HepG2 (cell line): ENCODE data around the gene ARMH4. TPM values are rescaled to one million over a fixed set of nuclear protein-coding genes. Genes with fewer than 3 reads are reported as not detected.
A peak's percentile ranks its signal among the peaks of the same experiment; 100 is the strongest.

Experiments used
- FOXC1 ChIP-seq: sonication (generic); formaldehyde crosslinking; IDR thresholded peaks from 2 replicates; pipeline ENCODE4 v1.8.0; 2022; ENCODE audit warnings: mild to moderate bottlenecking, missing genetic modification reagents, borderline replicate concordance
- LCORL ChIP-seq, 2 experiments: fragments of 450-650 bp in 1 of 2; sonication (generic) in 1 of 2; formaldehyde crosslinking in 1 of 2; IDR thresholded peaks; 2 replicates each; pipeline versions ENCODE4 v1.5.0 to v1.6.1; 2017 to 2020; ENCODE audit warnings: antibody characterized with exemption in 1 of 2, missing genetic modification reagents in 1 of 2
- MIER3 ChIP-seq: IDR thresholded peaks from 2 replicates; pipeline ENCODE4 v1.6.1; 2016; ENCODE audit warnings: missing compliant biosample characterization, borderline replicate concordance
- NCOA5 ChIP-seq: sonication (generic); formaldehyde crosslinking; IDR thresholded peaks from 2 replicates; pipeline ENCODE4 v1.4.0; 2020; ENCODE audit warnings: missing genetic modification reagents
- SALL1 ChIP-seq: sonication (generic); formaldehyde crosslinking; IDR thresholded peaks from 2 replicates; pipeline ENCODE4 v1.8.0; 2022; ENCODE audit warnings: mild to moderate bottlenecking, missing genetic modification reagents
- SIX1 ChIP-seq: sonication (generic); formaldehyde crosslinking; IDR thresholded peaks from 2 replicates; pipeline ENCODE4 v1.4.0; 2020; ENCODE audit warnings: missing genetic modification reagents, borderline replicate concordance
- ZFP41 ChIP-seq: sonication (generic); formaldehyde crosslinking; IDR thresholded peaks from 2 replicates; pipeline ENCODE4 v1.4.0; 2020; ENCODE audit warnings: mild to moderate bottlenecking, missing genetic modification reagents, borderline replicate concordance
- ZNF605 ChIP-seq: sonication (generic); formaldehyde crosslinking; IDR thresholded peaks from 2 replicates; pipeline ENCODE4 v1.8.0; 2022; ENCODE audit warnings: mild to moderate bottlenecking, missing genetic modification reagents
- ZNF720 ChIP-seq: sonication (generic); formaldehyde crosslinking; IDR thresholded peaks from 2 replicates; pipeline ENCODE4 v1.4.0; 2020; ENCODE audit warnings: missing genetic modification reagents
- ZNF883 ChIP-seq: sonication (generic); formaldehyde crosslinking; IDR thresholded peaks from 2 replicates; pipeline ENCODE4 v1.5.1; 2020; ENCODE audit warnings: mild to moderate bottlenecking, missing genetic modification reagents; ENCODE audit errors: not compliant biosample characterization
- ZNF891 ChIP-seq: sonication (generic); formaldehyde crosslinking; IDR thresholded peaks from 2 replicates; pipeline ENCODE4 v1.5.0; 2020; ENCODE audit warnings: mild to moderate bottlenecking, missing genetic modification reagents
- polyA plus RNA-seq, 8 experiments: library from polyadenylated mRNA; depleted of rRNA in 3 of 8; stranded (reverse) in 7 of 8; unstranded in 1 of 8; fragments of >200 nt; fragmentation: Illumina TruSeq in 4 of 8; extraction: Trizol in 4 of 8; gene quantifications; 2 replicates each; pipeline versions ENCODE4 v1.2.1 to v1.2.3, GENCODE V29; 2011 to 2016; ENCODE audit warnings: low read depth in 4 of 8, missing spikeins in 1 of 8, mixed read lengths in 1 of 8; ENCODE audit not compliant: insufficient read depth in 1 of 8
- total RNA-seq, 5 experiments: library from RNA; depleted of rRNA; stranded (reverse); fragments of >200 nt; fragmentation: Illumina TruSeq; extraction: Trizol; gene quantifications; 2 replicates each; pipeline ENCODE4 v1.2.3, GENCODE V29; 2016; ENCODE audit warnings: low read depth in 1 of 5
- TF ChIP-seq, protein P1 (sequence below): sonication (generic); formaldehyde crosslinking; IDR thresholded peaks from 2 replicates; pipeline ENCODE4 v1.5.0; 2020; ENCODE audit warnings: mild to moderate bottlenecking, missing genetic modification reagents, borderline replicate concordance
- TF ChIP-seq, protein P2 (sequence below): sonication (generic); formaldehyde crosslinking; IDR thresholded peaks from 2 replicates; pipeline ENCODE4 v1.4.0; 2020; ENCODE audit warnings: missing genetic modification reagents, borderline replicate concordance
- TF ChIP-seq, protein P3 (sequence below): sonication (generic); formaldehyde crosslinking; conservative IDR thresholded peaks from 2 replicates; pipeline ENCODE4 v1.8.1; 2023; ENCODE audit warnings: missing genetic modification reagents
- TF ChIP-seq, protein P4 (sequence below): sonication (generic); formaldehyde crosslinking; IDR thresholded peaks from 2 replicates; pipeline ENCODE4 v1.4.0; 2020; ENCODE audit warnings: missing genetic modification reagents, borderline replicate concordance
- TF ChIP-seq, protein P5 (sequence below): sonication (generic); formaldehyde crosslinking; IDR thresholded peaks from 2 replicates; pipeline ENCODE4 v1.8.1; 2023; ENCODE audit warnings: mild to moderate bottlenecking, missing genetic modification reagents
- TF ChIP-seq, protein P6 (sequence below): sonication (generic); formaldehyde crosslinking; IDR thresholded peaks from 2 replicates; pipeline ENCODE4 v1.4.0; 2020; ENCODE audit warnings: missing genetic modification reagents

Gene ARMH4
- total and polyA plus RNA-seq, 2 of the 13 experiments (the other 11 are each of a cell fraction or from before 2014, with no cell fraction given), result 0.02 to 0.18 TPM

DNA sequence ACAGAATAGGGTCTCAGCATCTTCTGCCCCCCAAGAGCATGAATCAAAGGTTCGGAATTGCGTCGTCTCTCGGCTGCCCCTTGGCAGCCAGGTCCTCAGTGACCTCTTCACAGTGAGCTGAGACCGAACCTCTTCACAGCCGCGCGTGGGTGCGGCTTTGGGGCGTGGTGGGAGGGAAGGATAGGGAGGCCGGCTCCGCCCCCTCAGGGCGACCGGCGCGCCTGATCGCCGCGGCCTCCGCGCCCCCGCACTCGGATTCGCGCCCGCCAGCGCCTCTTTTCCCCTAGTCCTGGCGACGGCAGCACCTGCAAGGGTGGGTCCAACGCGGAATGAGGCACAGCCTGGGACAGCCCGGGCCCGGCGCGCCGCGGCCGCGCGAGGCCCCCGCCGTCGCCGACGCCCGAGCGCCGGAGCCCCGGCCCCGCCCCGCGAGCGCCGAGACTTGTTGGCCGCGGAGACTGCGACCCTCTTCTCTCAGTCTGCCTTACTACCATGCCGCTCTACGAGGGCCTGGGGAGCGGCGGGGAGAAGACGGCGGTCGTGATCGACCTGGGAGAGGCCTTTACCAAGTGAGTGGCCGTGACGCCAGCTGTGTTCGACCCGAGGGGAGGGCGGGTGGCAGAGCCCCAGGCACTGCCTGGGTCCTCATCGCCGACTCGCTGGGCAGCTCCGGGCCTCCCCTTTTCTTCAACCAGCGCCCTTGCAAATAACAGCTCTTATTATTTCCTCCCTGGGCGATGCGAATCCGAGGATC, 47.9 kb upstream of the ARMH4 start, which contains the start of gene ACTR10 (continued):
- TF ChIP-seq, protein P1, sequence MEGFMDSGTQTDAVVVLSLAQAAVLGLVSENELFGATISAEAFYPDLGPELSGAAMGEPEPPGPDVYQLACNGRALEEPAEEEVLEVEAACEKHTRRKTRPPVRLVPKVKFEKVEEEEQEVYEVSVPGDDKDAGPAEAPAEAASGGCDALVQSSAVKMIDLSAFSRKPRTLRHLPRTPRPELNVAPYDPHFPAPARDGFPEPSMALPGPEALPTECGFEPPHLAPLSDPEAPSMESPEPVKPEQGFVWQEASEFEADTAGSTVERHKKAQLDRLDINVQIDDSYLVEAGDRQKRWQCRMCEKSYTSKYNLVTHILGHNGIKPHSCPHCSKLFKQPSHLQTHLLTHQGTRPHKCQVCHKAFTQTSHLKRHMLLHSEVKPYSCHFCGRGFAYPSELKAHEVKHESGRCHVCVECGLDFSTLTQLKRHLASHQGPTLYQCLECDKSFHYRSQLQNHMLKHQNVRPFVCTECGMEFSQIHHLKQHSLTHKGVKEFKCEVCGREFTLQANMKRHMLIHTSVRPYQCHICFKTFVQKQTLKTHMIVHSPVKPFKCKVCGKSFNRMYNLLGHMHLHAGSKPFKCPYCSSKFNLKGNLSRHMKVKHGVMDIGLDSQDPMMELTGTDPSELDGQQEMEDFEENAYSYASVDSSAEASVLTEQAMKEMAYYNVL (CRISPR knock-in tag), result no peak
- TF ChIP-seq SALL1, result peak; percentile 78
- TF ChIP-seq ZNF883, result no peak
- TF ChIP-seq, protein P2, sequence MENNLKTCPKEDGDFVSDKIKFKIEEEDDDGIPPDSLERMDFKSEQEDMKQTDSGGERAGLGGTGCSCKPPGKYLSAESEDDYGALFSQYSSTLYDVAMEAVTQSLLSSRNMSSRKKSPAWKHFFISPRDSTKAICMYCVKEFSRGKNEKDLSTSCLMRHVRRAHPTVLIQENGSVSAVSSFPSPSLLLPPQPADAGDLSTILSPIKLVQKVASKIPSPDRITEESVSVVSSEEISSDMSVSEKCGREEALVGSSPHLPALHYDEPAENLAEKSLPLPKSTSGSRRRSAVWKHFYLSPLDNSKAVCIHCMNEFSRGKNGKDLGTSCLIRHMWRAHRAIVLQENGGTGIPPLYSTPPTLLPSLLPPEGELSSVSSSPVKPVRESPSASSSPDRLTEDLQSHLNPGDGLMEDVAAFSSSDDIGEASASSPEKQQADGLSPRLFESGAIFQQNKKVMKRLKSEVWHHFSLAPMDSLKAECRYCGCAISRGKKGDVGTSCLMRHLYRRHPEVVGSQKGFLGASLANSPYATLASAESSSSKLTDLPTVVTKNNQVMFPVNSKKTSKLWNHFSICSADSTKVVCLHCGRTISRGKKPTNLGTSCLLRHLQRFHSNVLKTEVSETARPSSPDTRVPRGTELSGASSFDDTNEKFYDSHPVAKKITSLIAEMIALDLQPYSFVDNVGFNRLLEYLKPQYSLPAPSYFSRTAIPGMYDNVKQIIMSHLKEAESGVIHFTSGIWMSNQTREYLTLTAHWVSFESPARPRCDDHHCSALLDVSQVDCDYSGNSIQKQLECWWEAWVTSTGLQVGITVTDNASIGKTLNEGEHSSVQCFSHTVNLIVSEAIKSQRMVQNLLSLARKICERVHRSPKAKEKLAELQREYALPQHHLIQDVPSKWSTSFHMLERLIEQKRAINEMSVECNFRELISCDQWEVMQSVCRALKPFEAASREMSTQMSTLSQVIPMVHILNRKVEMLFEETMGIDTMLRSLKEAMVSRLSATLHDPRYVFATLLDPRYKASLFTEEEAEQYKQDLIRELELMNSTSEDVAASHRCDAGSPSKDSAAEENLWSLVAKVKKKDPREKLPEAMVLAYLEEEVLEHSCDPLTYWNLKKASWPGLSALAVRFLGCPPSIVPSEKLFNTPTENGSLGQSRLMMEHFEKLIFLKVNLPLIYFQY (CRISPR knock-in tag), result no peak
- no peak for TF ChIP-seq LCORL (IDR thresholded peaks at IDR 0.05)
- TF ChIP-seq LCORL (CRISPR knock-in tag; IDR thresholded peaks at IDR 0.05), result peak; percentile 33; the same call in 1 of the 2 replicates
- TF ChIP-seq, protein P3, sequence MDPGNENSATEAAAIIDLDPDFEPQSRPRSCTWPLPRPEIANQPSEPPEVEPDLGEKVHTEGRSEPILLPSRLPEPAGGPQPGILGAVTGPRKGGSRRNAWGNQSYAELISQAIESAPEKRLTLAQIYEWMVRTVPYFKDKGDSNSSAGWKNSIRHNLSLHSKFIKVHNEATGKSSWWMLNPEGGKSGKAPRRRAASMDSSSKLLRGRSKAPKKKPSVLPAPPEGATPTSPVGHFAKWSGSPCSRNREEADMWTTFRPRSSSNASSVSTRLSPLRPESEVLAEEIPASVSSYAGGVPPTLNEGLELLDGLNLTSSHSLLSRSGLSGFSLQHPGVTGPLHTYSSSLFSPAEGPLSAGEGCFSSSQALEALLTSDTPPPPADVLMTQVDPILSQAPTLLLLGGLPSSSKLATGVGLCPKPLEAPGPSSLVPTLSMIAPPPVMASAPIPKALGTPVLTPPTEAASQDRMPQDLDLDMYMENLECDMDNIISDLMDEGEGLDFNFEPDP (CRISPR knock-in tag), result no peak
- TF ChIP-seq ZNF891 (CRISPR knock-in tag), result no peak
- TF ChIP-seq, protein P4, sequence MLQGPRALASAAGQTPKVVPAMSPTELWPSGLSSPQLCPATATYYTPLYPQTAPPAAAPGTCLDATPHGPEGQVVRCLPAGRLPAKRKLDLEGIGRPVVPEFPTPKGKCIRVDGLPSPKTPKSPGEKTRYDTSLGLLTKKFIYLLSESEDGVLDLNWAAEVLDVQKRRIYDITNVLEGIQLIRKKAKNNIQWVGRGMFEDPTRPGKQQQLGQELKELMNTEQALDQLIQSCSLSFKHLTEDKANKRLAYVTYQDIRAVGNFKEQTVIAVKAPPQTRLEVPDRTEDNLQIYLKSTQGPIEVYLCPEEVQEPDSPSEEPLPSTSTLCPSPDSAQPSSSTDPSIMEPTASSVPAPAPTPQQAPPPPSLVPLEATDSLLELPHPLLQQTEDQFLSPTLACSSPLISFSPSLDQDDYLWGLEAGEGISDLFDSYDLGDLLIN (CRISPR knock-in tag), result no peak
- no peak for TF ChIP-seq ZFP41 (CRISPR knock-in tag)
- TF ChIP-seq, protein P5, sequence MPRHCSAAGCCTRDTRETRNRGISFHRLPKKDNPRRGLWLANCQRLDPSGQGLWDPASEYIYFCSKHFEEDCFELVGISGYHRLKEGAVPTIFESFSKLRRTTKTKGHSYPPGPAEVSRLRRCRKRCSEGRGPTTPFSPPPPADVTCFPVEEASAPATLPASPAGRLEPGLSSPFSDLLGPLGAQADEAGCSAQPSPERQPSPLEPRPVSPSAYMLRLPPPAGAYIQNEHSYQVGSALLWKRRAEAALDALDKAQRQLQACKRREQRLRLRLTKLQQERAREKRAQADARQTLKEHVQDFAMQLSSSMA (CRISPR knock-in tag), result no peak
- peak; percentile 37; the same call in 1 of the 2 replicates for TF ChIP-seq FOXC1 (CRISPR knock-in tag)
- no peak for TF ChIP-seq NCOA5 (CRISPR knock-in tag)
- TF ChIP-seq ZNF720 (CRISPR knock-in tag), result no peak
- no peak for TF ChIP-seq ZNF605 (CRISPR knock-in tag)
- TF ChIP-seq, protein P6, sequence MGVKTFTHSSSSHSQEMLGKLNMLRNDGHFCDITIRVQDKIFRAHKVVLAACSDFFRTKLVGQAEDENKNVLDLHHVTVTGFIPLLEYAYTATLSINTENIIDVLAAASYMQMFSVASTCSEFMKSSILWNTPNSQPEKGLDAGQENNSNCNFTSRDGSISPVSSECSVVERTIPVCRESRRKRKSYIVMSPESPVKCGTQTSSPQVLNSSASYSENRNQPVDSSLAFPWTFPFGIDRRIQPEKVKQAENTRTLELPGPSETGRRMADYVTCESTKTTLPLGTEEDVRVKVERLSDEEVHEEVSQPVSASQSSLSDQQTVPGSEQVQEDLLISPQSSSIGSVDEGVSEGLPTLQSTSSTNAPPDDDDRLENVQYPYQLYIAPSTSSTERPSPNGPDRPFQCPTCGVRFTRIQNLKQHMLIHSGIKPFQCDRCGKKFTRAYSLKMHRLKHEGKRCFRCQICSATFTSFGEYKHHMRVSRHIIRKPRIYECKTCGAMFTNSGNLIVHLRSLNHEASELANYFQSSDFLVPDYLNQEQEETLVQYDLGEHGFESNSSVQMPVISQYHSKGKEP (CRISPR knock-in tag), result no peak
- TF ChIP-seq MIER3 (CRISPR knock-in tag), result no peak
- no peak for TF ChIP-seq SIX1 (CRISPR knock-in tag)
